GM19238 (cell line): ENCODE results near the gene CLEC16A.
A peak's percentile ranks its signal among the peaks of the same experiment; 100 is the strongest.
"Not testable (repeated sequence)": the region's sequence is repeated elsewhere in the genome, so short reads cannot be mapped to it uniquely, and the experiment has no call there.

Experiments
- DNase-seq: peaks from one replicate; pipeline ENCODE4 v3.0.0; 2011; ENCODE audit warnings: low spot score; ENCODE audit not compliant: insufficient read length

The CLEC16A gene

DNA sequence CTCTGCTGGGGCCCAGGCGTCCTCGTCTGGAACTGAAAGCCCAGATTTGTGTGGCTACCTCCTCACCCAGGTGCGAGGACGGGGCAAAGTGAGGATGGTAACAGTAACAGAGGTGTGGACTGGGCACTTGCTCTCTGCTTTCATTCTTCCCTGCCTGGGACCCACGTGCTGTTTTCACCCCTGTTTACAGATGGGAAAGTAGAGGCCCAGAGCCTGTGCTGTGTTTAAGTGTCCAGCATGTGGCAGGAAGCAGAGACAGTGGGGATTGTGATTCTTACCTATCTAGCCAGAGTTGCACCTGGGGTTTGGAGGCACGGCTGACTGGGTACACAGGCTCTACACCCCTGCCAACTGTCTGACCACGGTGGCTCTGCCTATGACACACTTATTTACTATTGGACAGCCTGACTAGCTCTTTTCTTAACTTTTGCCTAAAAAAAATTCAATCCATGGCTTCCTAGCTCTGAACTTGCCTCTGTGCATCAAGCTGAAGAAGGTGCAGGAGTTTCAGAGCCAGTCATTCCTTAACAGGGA lies 155.4 kb downstream of the CLEC16A start:
- DNase-seq = no peak

DNA sequence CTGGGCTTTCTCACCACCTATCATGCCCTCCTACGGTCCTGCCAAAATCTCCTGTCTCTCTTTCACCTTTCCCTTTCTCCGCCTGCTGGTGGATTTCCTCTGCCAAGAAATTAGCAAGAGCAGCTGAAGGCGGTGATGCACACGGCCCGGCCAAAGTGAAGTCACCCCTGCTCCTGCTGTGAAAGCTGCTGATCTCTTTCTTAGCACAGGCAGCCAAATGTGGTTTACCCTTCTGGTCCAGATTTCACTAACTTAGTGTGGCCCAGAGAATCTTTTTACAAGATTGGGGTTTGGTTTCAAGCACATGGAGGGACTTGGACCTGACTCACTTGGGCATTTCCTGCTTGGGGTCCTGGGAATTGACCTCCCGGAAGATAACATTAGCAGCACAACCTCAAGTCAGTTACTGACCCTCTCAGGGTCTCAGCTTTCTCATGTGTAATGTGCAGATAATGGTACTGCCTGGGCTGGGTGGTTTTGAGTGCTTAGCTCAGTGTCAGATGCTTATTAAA lies 155.9 kb downstream of the CLEC16A start:
- no peak for DNase-seq

DNA sequence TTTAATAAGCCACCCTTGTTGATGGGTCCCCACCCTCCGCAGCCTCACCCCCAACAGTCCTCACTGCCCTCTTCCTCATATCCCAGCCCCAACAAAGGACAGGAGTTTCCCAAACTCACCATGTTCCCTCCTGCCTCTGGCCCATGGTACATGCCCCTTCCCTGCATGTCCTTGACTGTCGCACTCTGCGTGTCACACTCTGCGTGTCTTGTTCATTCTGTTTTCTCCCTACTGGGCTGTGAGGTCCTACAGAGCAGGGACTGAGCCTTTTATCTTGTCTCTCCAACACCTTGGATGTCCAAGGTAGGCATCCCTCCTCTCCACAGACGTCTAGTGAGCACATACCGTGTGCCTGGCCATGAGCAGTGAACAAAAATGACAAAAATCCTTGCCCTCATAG lies 156.9 kb downstream of the CLEC16A start:
- no peak for DNase-seq

DNA sequence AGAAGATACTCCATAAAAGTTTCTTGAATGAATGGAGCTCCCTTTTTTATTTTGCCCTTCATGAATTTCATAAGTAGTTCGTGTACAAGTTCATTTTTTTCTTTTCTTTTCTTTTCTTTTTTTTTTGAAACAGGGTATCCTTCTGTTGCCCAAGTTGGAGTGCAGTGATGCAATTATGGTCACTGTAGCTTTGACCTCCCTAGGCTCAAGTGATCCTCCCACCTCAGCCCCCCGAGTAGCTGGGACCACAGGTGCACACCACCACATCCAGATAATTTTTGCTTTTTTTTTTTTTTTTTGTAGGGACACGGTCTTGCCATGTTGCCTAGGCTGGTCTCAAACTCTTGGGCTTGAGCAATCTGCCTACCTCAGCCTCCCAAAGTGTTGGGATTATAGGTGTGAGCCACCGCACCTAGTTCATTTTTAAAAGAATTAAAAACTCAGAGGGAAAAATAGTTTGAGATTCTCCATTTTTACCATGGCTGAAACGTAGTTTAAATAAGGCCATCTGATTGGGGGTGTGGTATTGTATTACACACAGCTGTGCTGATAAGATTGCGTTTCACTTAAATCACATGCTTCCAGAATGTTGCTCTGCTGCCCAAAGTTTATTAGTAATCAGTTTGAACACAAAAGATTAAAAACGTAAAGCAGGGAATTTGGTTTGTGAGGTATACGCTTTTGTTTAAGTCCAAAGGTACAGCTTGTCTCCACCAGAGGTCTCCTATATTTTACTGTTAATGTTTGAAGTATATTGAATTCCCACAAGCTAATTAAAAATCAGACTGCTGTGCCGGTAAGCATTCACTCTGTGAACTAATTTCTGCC lies 157.5 kb downstream of the CLEC16A start:
- DNase-seq = no peak

DNA sequence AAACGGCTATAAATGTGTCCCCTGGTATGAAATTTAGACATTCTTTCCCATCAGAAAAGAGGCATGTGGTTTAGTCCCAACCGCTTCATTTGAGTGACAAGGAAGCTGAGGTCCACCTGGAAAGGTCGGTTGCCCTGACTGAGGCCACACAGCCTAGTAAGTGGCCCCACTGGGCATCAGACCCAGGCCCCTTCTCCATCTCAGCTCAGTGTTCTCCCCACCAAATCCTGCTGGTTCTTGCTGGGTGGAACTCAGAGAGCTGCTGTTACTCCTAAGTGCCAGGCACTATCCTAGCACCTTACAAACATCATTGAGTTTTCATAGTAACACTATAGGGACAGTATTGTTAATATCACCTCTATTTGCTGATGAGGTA lies 158.1 kb downstream of the CLEC16A start:
- DNase-seq = no peak

DNA sequence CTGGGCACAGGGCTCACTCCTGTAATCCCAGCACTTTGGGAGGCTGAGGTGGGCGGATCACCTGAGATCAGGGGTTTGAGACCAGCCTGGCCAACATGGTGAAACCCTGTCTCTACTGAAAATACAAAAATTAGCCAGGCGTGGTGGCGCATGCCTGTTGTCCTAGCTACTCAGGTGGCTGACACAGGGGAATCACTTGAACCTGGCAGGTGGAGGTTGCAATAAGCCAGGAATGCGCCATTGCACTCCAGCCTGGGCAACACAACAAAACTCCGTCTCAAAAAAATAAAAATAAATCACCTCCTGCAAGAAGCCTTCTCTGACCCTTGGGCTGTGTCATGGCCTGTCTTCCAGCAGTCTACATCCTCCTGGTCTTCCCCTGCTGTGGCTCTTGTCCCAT lies 158.9 kb downstream of the CLEC16A start:
- DNase-seq = not testable (repeated sequence)

DNA sequence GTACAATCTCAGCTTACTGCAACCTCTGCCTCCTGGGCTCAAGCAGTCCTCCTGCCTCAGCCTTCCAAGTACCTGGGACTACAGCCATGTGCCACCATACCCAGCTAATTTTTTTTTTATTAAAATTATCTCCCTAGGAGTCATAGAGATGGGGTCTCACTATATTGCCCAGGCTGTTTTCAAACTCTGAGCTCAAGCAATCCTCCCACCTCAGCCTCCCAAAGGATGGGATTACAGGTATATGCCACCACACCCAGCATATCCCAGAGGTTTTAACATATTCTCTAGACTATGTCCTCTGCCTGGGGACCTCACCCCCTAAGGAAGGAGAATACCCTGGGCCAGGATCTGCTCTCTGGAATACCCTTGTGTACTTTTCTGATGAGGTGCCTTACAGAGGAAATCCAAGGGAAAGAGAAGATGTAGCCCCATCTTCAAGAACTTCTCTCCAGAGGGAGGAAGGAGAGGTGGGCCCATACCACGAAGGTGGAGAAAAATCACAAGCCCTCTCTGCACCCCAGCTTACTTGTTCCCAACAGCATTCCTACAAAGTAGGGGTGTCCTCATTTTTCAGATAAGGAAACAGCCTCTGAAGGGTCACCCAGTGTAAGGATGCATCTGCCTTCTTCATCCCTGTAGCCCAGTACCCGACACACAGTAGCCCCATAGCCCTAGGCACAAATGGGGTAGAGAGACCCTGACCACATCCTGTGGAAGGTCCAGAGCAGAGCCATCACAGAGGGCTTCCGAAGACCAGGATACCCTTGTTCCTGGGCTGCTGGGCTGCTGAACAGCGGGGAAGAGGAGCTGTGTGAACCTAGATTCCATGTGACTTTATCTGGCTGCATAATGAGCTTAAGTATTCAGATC lies 160.0 kb downstream of the CLEC16A start:
- DNase-seq = no peak

DNA sequence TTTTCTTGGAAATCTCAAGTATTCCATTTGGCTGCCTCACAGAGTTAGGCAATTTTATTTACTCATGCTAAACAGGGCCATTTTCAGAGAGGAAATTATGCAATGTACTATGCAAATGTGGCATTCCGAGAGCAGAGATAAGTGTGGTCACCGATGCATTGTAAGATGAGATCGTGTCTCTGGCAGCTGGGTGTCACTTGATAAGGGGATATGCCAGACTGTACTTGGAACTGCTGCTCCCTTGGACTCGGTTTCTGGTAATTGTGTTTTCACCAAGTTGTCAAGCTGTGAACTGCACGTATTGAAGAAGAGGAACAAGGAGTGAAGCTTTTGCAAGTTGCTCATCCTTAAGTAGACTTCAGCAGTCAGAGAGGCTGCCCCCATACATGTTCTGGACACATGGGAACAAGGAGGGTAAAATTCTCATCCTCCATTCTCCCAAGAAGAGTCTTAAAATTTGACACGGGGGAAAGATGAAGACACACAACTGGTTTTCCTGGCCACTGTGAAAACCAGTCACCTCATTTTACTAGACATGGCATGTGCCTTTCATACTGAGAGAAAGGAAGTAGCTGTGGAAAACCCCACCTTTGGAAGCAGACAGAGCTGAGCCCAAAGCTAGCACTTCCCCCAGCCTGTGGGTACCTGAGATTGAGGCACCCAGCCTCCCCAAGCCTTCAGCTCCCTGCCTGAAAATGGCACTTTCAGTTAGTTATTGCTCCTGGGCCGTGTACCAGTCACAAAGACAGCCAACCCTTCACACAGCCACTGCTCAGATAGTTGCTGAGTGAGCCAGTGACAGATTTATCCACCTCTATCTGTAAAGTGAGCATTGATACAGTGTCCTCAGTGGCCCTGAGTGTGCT lies 160.9 kb downstream of the CLEC16A start:
- DNase-seq = peak; percentile 61

DNA sequence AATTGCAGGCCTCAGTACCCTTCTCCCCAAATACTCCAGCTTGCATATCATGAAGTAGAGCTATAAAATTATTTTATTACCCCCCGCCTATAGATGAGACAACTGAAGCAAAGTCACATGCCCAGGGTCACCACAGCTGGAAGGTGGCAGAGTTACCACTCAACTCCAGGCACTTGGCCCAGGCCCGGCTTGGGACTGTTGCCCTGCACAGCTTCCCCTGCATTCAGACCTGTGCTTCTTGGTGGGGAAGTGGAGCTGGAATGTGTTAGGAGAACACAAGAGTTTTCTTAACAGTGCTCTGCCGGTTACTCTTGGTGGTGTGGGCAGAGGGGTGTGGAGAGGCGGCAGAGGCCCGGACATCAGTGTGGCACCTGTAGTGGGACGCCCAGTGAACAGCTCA lies 162.4 kb downstream of the CLEC16A start:
- no peak for DNase-seq

DNA sequence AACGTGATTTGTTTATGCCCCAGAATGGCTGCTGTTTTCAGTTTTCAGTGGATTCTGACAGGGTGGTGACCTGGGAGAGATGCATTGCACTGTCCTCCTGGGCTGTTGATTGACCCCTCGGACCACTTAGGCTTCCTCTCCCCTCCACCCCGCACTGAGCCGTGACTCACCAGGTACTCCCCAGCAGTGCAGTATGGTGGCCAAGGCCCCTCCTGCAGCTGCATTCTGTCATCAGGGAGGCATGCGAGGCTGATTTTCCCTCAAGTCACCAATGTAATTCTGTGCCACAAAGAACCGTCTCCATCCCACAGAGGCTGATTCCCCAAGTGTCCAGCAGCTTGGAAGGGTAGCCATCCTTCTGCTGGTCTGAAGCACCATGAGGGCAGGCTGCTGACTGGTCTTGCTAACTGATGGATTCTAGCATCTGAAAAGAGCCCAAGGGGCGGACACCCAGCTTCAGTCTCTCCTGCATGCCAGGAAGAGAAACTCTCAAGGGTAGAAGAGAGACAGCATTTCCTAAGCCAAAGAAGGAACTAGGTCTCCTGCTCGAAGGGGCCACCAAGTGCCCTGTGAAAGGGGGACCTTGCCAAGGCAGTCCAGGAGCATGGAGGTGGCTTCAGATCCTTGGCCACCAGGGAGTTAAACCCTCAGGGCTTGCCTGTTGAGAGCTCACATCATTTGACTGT lies 163.6 kb downstream of the CLEC16A start:
- no peak for DNase-seq

DNA sequence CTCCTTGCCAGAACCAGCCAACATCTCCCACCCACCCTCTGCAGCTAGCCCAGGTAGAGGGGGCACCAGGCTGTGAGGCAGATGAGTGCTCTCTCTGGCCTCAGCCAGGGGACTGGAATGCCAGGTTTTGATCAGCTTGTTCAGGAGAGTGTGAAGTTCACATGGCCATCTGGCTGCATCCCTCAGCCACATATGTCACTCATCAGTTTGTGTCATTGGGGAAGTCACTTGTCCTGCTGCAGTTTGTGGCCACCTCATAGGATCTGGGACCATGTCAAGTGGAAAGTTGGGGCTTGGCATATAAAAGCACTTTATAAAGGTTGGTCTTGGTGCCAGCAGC lies 164.1 kb downstream of the CLEC16A start:
- no peak for DNase-seq

DNA sequence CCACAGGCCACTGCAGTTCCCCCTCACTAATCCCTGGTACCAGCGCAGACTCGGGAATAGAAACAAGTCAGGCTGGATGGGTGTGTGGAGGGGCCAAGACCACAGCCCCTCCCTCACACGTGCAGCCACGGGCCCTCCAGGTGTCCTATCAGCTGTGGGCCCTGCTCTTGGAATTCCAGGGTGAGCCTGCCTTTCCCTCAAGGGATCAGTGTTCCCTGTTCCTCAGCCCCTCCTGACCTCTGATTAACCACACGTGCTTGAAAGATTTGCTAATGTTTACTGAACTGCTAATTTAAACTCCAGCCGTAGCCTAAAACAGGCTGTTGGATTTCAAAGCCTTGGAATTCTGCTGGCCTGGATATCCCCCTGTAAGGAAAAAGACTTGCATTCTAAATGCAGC lies 165.2 kb downstream of the CLEC16A start:
- no peak for DNase-seq

DNA sequence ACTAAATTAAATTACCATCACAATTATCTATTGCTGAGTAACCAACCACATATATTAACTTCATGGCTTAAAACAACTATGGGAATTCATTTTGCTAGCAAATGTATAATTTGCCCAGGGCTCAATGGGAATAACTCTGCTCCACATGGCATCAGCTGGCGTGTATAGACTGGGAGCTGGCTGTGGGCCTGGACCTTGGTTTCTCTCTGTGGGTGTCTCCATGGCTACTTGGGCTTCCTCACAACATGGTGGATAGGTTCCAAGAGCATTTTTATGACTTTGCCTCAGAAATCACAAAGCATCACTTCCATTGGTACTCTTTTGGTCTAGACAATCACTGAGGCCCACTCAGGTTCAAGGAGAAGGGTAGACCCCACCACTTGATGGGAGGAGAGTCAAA lies 166.8 kb downstream of the CLEC16A start:
- no peak for DNase-seq

DNA sequence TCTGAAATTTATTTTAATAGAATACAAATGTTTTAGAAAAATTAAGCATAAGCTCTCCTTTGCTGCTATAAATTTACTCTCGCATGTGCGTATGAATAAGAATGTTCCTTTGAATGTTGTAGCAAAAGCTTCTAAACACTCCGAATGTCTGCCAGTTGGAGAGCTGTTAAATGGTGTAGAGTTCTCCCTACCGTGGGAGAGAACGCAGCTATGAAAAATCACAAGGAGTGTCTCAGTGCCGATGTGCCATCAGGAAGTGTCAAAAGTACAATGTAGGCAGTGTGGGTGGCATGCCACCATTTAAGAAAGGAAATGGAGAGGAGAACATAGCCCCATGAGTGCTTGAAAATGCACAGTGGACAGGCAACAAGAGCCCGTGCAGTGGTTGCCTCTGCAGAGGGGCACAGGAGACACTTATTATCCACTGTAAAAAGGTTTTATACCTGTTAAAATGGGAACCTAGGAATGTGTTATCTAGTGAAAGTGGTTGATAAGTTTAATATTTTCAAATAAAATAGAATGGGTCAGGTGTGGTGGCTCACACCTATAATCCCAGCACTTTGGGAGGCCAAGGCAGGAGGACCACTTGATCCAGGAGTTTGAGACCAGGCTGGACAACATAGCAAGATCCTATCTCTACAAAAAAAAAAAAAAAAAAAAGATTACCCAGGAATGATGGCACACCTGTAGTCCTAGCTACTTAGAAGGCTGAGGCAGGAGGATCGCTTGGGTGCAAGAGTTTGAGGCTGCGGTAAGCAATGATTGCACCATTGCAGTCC lies 167.7 kb downstream of the CLEC16A start:
- DNase-seq = no peak

DNA sequence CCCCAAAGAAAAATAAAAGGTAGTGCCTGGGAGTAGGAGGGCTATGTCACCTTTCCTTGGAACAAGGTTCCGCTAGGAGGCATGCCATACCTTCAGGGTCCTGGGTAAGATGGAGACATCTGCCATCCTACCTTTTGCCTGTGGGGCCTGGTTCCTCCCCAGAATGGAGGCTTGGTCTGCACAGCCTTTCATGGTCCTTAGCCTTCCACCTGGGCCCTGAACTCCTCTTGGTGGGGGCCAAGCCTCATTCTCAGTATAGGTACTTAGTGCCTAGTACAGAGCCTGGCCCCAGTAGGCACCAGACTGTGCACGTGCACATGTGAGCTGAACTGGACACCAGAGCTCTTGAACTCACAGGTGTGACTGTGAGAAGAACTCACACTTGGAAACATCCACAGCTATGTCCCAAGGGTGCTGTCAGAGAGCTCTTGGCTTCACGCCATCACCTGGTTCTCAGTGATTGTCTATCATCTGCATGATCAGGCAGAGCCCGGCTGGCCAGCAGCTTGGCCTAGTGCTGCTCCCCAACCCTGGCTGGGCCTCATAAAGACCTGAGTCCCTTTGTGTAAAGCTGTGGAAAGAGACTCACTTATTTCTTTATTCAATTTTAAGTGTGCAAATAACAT lies 168.5 kb downstream of the CLEC16A start:
- DNase-seq = no peak

DNA sequence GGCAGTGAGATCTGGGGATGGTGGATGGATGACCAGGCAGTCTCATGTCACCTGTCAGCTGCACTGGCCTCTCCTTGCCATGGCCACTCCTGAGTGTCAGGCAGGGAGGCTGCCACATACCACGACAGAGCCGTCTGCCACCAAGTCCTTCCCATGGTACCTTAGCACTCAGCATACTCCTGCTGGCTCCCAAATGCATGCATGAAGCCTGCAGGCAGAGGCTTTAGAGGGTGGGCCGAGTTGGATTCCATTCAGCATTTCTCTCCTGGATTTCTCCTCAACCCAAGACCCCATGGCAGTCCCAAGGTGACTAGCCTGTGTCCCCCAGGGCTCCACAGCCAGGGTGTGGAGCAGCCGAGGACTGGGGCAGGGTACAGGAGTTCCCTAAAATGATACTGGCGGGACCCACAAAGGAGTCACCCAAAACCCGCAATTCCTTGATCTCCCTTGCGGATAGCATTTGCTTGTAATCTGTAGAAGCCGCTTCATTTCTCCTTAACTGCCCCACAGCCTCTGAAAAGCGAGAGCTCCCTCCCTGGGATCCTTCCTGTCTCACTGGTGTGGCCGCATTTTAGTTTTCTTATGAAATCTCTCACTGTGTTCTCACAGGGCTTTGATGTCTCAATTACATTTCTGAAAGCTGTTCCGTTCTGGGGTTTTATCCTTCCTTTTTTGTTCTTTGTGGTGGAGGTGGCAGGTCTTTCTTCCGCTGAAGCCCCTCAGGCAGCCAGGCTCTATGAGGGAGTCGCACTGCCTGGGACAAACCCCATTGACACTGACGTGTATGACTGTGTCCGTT lies 170.2 kb downstream of the CLEC16A start:
- DNase-seq = no peak

DNA sequence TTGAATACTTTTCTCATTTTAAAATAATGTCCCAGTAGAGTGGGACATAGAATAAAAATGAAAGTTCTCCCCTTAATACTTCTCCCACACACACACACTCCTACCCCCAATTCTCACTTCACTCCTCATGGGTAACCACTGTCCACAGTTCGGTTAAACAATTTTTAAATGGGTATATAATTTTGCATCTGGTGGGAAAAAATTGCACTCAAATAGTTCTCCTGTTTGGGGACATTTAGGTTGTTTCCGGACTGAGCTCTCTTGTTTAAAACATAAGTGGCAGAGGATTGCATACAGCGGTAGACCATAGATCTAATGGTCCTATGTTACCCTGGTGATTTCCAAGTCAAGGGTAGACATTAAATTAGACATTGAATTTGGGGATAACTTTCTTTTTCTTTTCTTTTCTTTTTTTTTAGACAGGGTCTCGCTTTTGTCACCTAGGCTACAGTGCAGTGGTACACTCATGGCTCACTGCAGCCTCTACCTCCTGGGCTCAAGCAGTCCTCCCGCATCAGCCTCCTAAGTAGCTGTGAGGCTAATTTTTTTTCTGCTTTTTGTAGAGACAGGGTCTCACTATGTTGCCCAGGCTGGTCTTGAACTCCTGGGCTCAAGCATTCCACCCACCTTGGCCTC lies 173.3 kb downstream of the CLEC16A start:
- no peak for DNase-seq

DNA sequence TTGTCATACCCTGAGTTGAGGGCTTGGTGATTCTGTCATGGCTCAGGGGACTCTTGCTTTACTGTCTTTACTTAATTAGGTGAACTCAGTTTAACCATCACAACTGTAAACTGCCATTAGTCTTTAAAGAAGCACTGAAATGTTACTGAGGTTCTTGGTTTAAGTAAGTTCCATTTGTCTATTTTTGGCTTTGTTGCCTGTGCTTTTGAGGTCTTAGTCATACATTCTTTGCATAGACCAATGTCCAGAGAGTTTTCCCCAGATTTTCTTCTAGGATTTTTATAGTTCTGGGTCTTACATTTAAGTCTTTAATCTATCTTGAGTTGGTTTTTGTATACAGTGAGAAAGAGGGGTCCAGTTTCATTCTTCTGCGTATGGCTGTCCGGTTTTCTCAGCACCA lies 174.1 kb downstream of the CLEC16A start:
- no peak for DNase-seq
